ENCODE data around the gene TFIP11. TPM values are rescaled to one million over a fixed set of nuclear protein-coding genes. Genes with fewer than 3 reads are reported as not detected.

TFIP11 gene
- polyA plus RNA-seq, 5 donors: 32.0 to 38.3 (median 34.6) TPM

GRCh38 chr22:26513838-26514237 lies 1.6 kb upstream of the TFIP11 start:
- DNase-seq: no peak

GRCh38 chr22:26508148-26508547 lies 4.1 kb downstream of the TFIP11 start:
- no peak for DNase-seq

DNA sequence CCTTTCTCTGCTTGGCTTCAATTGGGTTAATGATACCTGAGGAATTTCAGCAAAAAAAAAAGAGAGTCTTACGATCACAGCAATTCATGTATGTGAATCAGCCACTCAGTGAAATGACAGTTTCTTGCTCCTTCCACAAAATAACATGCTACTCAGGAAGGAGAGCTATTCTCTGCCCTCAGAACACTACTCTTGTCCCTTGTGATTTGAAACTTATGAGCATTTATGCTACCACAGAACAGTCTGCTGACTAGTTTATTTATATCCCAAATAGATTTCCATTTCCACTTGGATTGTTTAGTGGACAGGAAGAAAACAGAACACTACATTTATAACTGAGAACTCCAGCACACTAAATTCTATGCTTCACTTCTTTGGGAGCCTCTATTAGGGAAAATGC lies 8.5 kb downstream of the TFIP11 start:
- DNase-seq: no peak

DNA sequence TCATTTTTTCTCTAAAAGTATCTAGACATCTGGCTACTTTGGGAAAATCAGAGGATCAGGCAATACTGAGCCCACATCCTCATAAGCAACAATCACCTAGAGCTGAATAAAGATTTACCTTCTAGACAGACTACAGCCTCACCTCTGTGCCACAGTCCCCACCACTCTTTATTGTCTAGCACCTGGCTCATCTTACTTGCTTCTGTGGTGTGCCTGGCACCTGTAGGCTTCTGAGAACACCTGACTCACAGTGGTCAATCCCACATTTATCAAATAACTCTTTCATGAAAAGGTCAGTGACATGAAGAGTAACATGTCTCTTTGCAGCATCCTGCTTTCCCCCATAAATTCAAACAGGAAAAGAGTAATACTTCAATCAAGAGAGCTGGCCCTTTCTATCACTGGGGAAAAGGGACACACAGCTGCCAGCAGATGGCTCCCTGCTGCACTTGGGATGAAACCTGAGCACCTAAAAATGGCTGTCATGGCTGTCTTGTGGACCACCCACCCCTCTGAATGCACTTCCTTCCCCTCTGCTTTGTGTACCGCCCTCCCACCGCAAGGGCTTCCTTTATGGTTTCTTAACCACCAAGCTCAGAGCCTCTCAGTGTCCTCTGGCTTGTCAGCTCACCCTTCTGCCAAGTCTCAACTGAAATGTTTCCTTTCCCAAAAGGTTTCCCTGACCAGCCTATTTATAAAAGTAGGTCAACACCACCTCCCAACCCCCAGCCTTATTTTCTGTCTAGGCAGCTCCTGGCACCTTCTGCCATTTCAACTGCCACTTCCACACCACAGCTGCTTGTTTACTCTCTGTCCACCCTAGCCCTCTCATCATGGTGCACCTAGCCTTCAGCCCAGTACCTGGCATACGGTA lies 9.3 kb downstream of the TFIP11 start:
- DNase-seq: no peak

- DNase-seq: no peak
Observed at GRCh38 chr22:26501996-26502395, 10.3 kb downstream of the TFIP11 start.

DNA sequence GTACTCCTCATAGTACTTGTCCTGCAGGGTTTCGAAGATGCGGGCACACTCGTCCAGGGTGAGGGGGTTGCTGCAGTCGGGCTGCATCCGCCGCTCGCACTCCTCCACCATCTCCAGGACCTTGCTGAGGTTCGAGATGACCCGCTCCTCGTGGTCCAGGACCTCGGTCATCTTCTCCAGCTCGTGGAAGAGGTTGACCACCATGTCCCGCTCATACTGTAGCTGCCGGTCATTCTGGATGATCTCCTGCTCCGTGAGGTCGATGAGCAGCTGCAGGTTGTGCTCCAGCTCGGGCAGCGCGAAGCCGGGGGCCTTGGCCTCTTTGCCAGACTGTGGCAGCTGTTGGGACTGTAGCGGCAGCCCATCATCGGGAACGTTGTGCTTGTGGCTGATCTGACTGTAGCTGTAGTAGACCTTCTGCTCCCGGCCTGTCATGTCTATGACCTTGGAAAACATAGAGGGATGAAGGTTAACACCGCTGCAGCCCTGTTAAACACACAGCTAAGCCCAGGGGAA lies 13.0 kb downstream of the TFIP11 start:
- no peak for DNase-seq

GRCh38 chr22:26496456-26496855 lies 15.8 kb downstream of the TFIP11 start:
- DNase-seq: no peak

GRCh38 chr22:26494506-26494905 lies 17.8 kb downstream of the TFIP11 start:
- DNase-seq: no peak

DNA sequence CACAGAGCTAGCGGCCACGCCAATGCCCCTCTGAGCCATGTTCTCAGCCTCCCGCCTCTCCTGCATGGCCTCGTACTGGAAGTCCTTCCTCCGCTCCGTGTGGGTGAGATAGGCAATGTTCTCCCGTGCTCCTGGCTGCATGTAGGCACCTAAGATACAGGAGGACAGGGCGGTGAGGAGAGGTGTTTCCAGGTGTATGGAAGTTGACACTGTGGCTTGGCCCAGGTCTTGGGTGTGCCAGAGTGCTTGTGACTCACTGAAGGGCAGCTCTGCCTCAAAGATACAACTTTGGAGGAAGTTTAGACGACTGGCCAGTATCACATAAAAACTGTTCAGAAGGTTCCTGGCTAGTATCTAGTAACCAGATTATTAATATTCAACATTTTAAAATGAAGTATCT lies 20.1 kb downstream of the TFIP11 start:
- no peak for DNase-seq

DNA sequence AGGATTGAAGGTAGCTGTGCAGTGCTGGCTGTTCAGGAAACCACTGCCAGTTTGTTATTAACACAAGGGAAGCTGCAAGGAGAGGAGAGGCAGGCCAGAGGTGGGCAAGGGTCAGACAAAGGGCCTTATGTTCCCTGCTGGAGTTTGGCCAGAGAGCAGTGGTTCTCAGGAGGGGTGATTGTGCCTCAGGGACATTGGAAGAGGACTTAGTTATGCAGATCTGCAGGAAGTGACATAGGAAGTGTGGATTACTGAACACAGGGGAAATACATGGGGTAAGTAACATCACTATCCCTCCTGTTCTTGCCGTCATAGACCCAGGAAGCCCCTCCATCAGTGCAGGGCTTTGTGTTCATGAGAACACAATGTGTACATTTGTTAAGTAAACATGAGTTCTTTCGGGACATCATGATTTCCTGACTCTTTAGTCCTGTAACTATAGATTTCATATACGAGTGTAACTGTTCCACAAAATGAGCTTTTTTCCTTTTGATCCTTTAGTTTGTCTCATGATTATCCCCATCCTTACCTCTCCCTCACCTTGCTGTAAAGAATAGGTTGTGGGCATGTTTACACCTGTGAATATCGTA lies 22.7 kb downstream of the TFIP11 start:
- no peak for DNase-seq

DNA sequence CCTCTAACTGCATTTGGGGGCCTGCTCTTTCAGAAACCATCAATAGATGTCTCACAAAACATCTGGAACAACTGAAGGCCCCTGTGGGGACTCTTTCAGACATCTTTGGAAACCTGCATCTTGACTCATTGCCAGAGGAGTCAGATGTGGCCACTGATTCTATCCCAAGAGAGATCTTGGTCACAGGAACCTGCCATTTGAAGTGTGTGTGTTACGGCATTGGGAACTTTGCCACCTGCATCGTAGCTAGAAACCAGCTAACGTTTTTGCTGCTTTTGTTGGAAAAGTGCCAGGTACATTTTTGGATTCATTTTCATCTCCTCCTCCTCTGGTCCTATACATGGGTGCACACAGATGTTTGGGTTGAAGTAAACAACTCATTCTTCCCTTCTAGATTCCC lies 24.3 kb downstream of the TFIP11 start:
- DNase-seq: no peak

- DNase-seq: no peak
Observed at GRCh38 chr22:26486394-26486793, 25.9 kb downstream of the TFIP11 start.

GRCh38 chr22:26485806-26486390 lies 26.4 kb downstream of the TFIP11 start:
- no peak for DNase-seq

GRCh38 chr22:26485013-26485412 lies 27.3 kb downstream of the TFIP11 start:
- no peak for DNase-seq

DNA sequence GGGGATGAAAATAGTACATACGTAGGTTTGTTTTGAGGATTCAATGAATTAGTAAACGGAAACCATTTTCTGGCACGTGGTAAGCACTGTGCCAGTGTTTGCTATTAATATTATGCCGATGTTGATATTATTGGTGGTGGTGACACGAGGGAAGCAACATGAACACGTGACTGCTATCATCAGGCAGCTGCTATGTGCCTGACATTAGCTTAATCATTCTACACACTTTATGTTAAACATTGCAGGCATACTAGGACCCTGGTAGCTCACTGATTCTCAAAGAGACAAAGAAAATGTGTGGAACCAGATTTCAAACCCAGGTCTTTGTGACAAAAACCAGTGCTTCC lies 27.9 kb downstream of the TFIP11 start:
- no peak for DNase-seq

DNA sequence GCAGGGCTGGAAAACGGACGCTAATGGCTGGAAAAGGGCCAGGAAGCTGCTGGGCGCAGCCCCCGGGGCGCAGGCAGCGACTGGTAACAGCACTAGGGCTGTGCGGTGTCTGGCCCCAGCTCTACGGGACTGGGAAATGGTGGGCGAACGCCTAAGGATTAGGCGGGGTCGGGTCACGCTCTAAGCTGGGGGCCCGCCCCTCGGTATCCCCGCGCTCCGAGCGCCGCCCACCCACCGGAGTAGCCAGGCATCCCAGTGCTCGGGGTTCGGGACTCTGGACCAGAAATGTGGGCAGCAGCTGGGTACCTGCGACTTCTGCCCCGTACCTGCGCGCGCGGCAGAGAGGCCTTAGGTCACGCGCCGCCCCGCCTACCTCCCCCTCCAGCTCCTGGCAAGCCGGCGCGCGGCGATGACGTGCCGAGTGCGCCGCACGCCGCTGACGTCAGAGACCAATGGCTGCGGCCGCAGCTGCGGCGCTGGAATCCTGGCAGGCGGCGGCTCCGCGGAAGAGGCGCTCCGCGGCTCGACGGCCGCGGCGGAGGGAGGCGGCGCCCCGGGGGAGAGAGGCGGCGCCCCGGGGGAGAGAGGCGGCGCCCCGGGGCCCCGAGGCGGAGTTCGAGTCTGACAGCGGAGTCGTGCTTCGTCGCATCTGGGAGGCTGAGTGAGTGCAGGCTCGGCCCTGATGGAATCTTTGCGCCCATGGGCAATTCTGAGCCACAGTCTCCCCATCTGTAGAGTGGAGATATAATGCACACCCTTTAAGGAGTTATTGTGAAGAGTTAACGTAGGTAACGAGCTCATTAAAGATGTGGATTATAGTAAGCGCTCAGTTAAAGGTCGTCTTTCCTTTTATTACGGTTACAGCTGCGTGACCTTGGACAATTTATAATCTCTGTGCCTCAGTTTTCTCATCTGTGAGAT lies 28.6 kb downstream of the TFIP11 start, which contains the start of the genes HPS4 and SRRD:
Gene HPS4 (minus strand): TSS at position 345 of the 921 bp plus-strand sequence. CDS start 2,021 bp downstream, outside the sequence.
Gene SRRD (plus strand): TSS at position 439 of the 921 bp plus-strand sequence. CDS start 14 bp downstream, at position 453.
- DNase-seq: peak; percentile 90 to 92

DNA sequence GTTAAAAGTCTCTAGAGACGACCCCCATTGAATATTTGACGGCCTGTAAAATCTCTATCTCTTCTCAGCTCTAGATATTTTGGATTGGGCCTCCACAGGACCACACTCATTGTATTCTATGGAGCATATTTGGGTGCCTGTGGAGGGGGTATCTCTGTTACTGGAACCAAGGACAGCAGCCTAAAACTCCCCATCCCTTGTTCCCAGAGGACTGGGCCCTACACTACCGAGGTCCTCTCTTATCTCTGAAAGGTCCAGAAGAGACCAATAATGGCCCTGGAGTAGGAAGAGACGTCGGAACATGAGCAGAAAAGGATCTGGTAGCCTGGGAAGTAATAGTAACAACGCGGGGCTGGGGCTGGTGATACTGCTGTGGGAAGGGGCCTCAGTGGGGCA lies 29.2 kb downstream of the TFIP11 start:
- peak in 1 of 2 donors; percentile 16 for DNase-seq

DNA sequence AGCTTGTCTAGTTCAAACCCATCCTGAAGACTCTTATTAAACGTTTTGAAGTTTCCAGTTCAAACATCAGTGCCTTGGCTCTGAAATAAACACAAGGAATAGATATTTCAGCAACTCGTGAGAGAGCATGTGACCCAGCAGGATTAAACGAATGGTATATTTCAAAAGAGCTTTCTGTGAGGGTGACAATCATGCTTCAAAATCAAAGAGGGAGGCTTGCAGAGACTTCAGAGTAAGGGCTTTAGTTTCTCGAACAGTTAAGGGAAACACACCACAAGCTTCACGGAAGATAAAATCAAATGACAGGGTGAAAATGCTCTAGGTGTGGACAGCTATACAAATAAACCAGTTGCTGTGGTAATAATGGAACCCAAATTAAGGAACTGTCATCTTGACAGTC lies 30.1 kb downstream of the TFIP11 start:
- no peak for DNase-seq

DNA sequence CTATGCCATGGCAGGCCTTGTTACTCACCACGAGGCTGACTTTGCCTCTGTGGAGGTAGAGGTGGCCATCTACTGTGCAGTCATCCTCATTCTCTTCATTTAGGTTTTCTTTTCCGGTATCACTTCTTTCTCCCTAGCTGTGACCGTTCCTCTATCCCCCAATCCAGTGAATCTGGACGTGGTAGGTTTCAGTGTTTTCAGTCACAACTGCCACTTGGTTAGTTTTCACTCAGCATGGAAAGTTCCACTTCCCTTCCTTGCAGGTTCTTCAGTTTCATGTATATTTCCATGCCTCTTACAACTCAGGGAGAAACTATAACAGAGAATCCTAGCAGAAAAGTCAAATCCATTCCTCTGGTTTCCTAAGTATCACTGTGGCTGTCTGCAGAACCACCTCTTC lies 30.6 kb downstream of the TFIP11 start:
- no peak for DNase-seq

GRCh38 chr22:26481112-26481693 lies 31.1 kb downstream of the TFIP11 start:
- no peak for DNase-seq

- no peak for DNase-seq
Observed at GRCh38 chr22:26480611-26480932, 31.7 kb downstream of the TFIP11 start.
